Measurements from ENCODE around the gene ANTXRL.

GRCh38 chr10:46288601-46289206 lies 1.9 kb downstream of the ANTXRL start:
- TF ChIP-seq CTCF (IDR thresholded peaks at IDR 0.05) (no peak), POLR2A (IDR thresholded peaks at IDR 0.05) (no peak)

All from lower leg skin (tissue), 3 donors.